K562 (cell line): ENCODE measurements around the gene C19orf12. TPM values are rescaled to one million over a fixed set of nuclear protein-coding genes. Genes with fewer than 3 reads are reported as not detected.

ENCODE experiments used
- ATAC-seq: fragments of 200-7000 bp; cut with Tn5 transposase; 3 replicates; pipeline ENCODE4 v1.9.1; 2020; ENCODE audit warnings: moderate library complexity
- BruUV-seq: library from RNA; stranded (reverse); fragments of 400-500 nt; replicated peaks from 2 replicates; lab custom pipeline; 2021; lab: Mats Ljungman, UMichigan
- CTCF ChIA-PET: fragments of 300-600 bp; formaldehyde crosslinking; extraction: SDS; loops from one replicate; lab custom pipeline; 2021; ENCODE audit warnings: low intra/inter-chr PET ratio; lab: Yijun Ruan, JAX
- POLR2A ChIA-PET: fragments of 300-600, 350-650 bp; sonication (Branson Sonifier 250); formaldehyde crosslinking; extraction: SDS; loops from one replicate; lab custom pipeline; 2021; ENCODE audit warnings: antibody characterized with exemption, inconsistent platforms; lab: Yijun Ruan, JAX
- DNase-seq, 4 experiments: peaks; one replicate each; pipeline versions ENCODE4 v3.0.0 to v3.0.0-alpha.2; 2011 to 2018; ENCODE audit warnings: low spot score in 3 of 4, mixed read lengths in 3 of 4; ENCODE audit errors: extremely low read depth in 1 of 4
- FAIRE-seq: peaks from 2 replicates; lab custom pipeline; 2011; peaks lifted over from hg19 to GRCh38; lab: Jason Lieb, UNC
- H2AFZ ChIP-seq: 2 replicates; pipeline ENCODE4 v1.6.0; 2011; ENCODE audit warnings: low read depth, low read length, control low read depth, inconsistent platforms
- H3K27ac ChIP-seq: fragments of 200-600 bp; 3 replicates; pipeline ENCODE4 v1.8.0; 2011; ENCODE audit warnings: low read depth, mild to moderate bottlenecking, control low read depth, inconsistent platforms, low read length, moderate library complexity, mixed read lengths; ENCODE audit errors: extremely low read depth
- H3K27me3 ChIP-seq, 2 experiments: fragments of 300-600 bp in 1 of 2; 2 replicates in 1 of 2; 3 replicates in 1 of 2; pipeline versions ENCODE4 v1.6.0 to v1.8.0; 2011; ENCODE audit warnings: inconsistent platforms in 2 of 2, low read length in 2 of 2, mild to moderate bottlenecking in 1 of 2, mixed read lengths in 1 of 2, moderate library complexity in 1 of 2; ENCODE audit not compliant: control insufficient read depth in 2 of 2, insufficient read depth in 2 of 2
- H3K36me3 ChIP-seq: fragments of 300-600 bp; 3 replicates; pipeline ENCODE4 v1.8.0; 2011; ENCODE audit warnings: mild to moderate bottlenecking, low read length, inconsistent platforms; ENCODE audit not compliant: control insufficient read depth, insufficient read depth
- H3K4me1 ChIP-seq, 2 experiments: fragments of 200-600 bp in 1 of 2; replicated peaks in 1 of 2; 2 replicates in 1 of 2; 3 replicates in 1 of 2; pipeline versions ENCODE4 v1.5.1 to v1.8.0; 2011; ENCODE audit warnings: inconsistent platforms in 2 of 2, low read length in 2 of 2, mild to moderate bottlenecking in 1 of 2, mixed read lengths in 1 of 2, moderate library complexity in 1 of 2; ENCODE audit not compliant: control insufficient read depth in 2 of 2, insufficient read depth in 2 of 2
- H3K4me2 ChIP-seq: 2 replicates; pipeline ENCODE4 v1.6.1; 2011; ENCODE audit warnings: low read length, control low read depth, inconsistent platforms, mixed read lengths; ENCODE audit not compliant: insufficient read depth
- H3K4me3 ChIP-seq: fragments of 200-600 bp; sonication (generic), shearing (Covaris generic); 2 replicates; pipeline ENCODE4 v1.5.1; 2016; ENCODE audit warnings: control low read depth, inconsistent platforms
- H3K79me2 ChIP-seq: fragments of 200-600 bp; 3 replicates; pipeline ENCODE4 v1.8.0; 2011; ENCODE audit warnings: low read length, inconsistent platforms; ENCODE audit not compliant: control insufficient read depth, insufficient read depth
- H3K9ac ChIP-seq, 2 experiments: 2 replicates each; pipeline versions ENCODE4 v1.6.0 to v1.6.1; 2011; ENCODE audit warnings: low read depth in 2 of 2, low read length in 2 of 2, control low read depth in 1 of 2, inconsistent platforms in 1 of 2, mild to moderate bottlenecking in 1 of 2, mixed read lengths in 1 of 2; ENCODE audit not compliant: insufficient read depth in 1 of 2
- H3K9me1 ChIP-seq: one replicate; pipeline ENCODE4 v1.6.0; 2011; ENCODE audit warnings: inconsistent platforms, mild to moderate bottlenecking, low read length, moderate library complexity; ENCODE audit not compliant: control insufficient read depth, insufficient read depth
- H3K9me3 ChIP-seq: replicated peaks from 2 replicates; pipeline ENCODE4 v1.5.1; 2011; ENCODE audit warnings: low read depth, low read length, inconsistent platforms; ENCODE audit not compliant: control insufficient read depth, insufficient read depth
- H4K20me1 ChIP-seq: replicated peaks from 2 replicates; pipeline ENCODE4 v1.6.1; 2011; ENCODE audit warnings: low read length, inconsistent platforms, mixed read lengths; ENCODE audit not compliant: control insufficient read depth, insufficient read depth
- CBX2 ChIP-seq: fragments of 200-600 bp; sonication (generic); IDR thresholded peaks from one replicate; pipeline ENCODE4 v1.6.1; 2012; ENCODE audit warnings: mild to moderate bottlenecking, low read length, inconsistent platforms; ENCODE audit not compliant: insufficient read depth, poor library complexity, severe bottlenecking
- ERF ChIP-seq: fragments of 450-650 bp; formaldehyde crosslinking; IDR thresholded peaks from 2 replicates; pipeline ENCODE4 v1.4.0; 2020; ENCODE audit warnings: mild to moderate bottlenecking, mixed read lengths
- ETS1 ChIP-seq: conservative IDR thresholded peaks from 2 replicates; pipeline ENCODE4 v1.6.1; 2011; ENCODE audit warnings: low read depth, mild to moderate bottlenecking, low read length; ENCODE audit not compliant: control insufficient read depth
- POLR2B ChIP-seq: fragments of 450-650 bp; IDR thresholded peaks from 2 replicates; pipeline ENCODE4 v1.6.1; 2018; ENCODE audit warnings: low read depth; ENCODE audit not compliant: partially characterized antibody
- ZNF695 ChIP-seq: fragments of 450-650 bp; formaldehyde crosslinking; IDR thresholded peaks from 2 replicates; pipeline ENCODE4 v1.4.0; 2020; ENCODE audit warnings: mild to moderate bottlenecking, moderate library complexity
- ZNF766 ChIP-seq: fragments of 200-800 bp; sonication (Bioruptor generic); conservative IDR thresholded peaks from 2 replicates; pipeline ENCODE4 v1.6.1; 2016; ENCODE audit warnings: missing genetic modification characterization, missing compliant biosample characterization
- WGBS: fragments of 100-300 bp; shearing (Covaris generic); methylation state at CpG from one replicate; pipeline ENCODE4 v1.1.6; 2016; ENCODE audit warnings: low coverage, mixed read lengths; ENCODE audit not compliant: insufficient coverage; ENCODE audit errors: missing lambda C conversion rate; 5-methylcytosine and 5-hydroxymethylcytosine counted together
- in situ Hi-C: fragments of 300-500 bp; cut with MboI; formaldehyde crosslinking; loops from 4 replicates; pipeline ENCODE4 v1.15.0; 2018; ENCODE audit warnings: inconsistent platforms, mixed read lengths
- intact Hi-C: fragments of 100-400 bp; cut with micrococcal nuclease; formaldehyde crosslinking; loops from 2 replicates; pipeline ENCODE4 v1.14.2; 2022
- polyA plus RNA-seq, 8 experiments: library from polyadenylated mRNA; depleted of rRNA in 4 of 8; stranded (reverse) in 5 of 8; unstranded in 3 of 8; fragments of >200 nt; fragmentation: Nextera tagmentation in 2 of 8; fragmentation: Illumina TruSeq in 1 of 8; extraction: Ambion mirVana in 2 of 8; extraction: Trizol in 1 of 8; gene quantifications; 2 replicates each; pipeline versions ENCODE4 v1.2.1 to v1.2.3, GENCODE V29; 2011 to 2014; ENCODE audit warnings: inconsistent platforms in 1 of 8, missing spikeins in 1 of 8
- total RNA-seq, 7 experiments: library from RNA; depleted of rRNA in 6 of 7; stranded (reverse); fragments of >200 nt in 6 of 7; fragmentation: Illumina TruSeq in 2 of 7; extraction: Trizol in 2 of 7; gene quantifications; 2 replicates each; pipeline versions ENCODE4 v1.2.1 to v1.2.3, GENCODE V29; 2011 to 2021; ENCODE audit warnings: low replicate concordance in 1 of 7
- TF ChIP-seq, protein P1 (sequence below): fragments of 200-800 bp; sonication (Bioruptor generic); IDR thresholded peaks from 2 replicates; pipeline ENCODE4 v1.6.1; 2017; ENCODE audit warnings: missing genetic modification characterization, missing compliant biosample characterization
- TF ChIP-seq, protein P2 (sequence below): fragments of 450-650 bp; formaldehyde crosslinking; IDR thresholded peaks from 2 replicates; pipeline ENCODE4 v1.4.0; 2020; ENCODE audit warnings: mild to moderate bottlenecking, mixed read lengths

C19orf12 gene
- total and polyA plus RNA-seq, 9 of the 15 experiments (the other 6 are each of a cell fraction or from before 2014, with no cell fraction given), result 1.9 to 14.5 (median 10.2) TPM

DNA sequence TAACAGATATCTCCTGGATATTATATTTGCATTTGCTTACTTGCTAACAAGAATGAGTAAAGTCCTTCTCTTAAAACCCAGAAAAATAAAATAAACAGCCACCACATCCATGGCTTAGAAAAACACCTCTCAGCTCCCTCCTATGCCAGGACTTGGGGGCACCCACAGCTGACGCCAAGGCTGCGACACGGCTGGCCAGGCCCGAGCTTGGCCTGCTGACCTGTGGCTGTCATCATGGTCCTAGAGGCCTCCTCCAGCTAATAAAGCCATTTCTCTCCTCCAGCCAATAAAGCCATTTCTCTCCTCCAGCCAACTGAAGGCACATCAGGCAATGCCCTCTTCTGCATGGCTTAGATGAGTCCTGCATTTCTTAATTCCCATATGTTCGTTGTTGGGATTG, 20.9 kb downstream of the C19orf12 start:
- FAIRE-seq (no peak), DNase-seq (no peak), ATAC-seq (no peak)
- Histone ChIP-seq H3K9me3 (peaks cover 6% of the 10 kb centered on the region), H3K9me1 (no peaks in the 10 kb centered on the region), H3K4me2 (no peak overlapping the region), H2AFZ (no peak overlapping the region), H3K4me1 (peaks cover 5 to 6% of the 10 kb centered on the region in 2 experiments; a peak in 3 of 5 replicates), H3K27me3 (no peaks in the 10 kb centered on the region), H3K27ac (no peak overlapping the region), H3K9ac (no peak overlapping the region), H4K20me1 (no peaks in the 10 kb centered on the region), H3K36me3 (no peaks in the 10 kb centered on the region), H3K79me2 (no peaks in the 10 kb centered on the region), H3K4me3 (no peak overlapping the region)
- TF ChIP-seq ETS1 (no peak), POLR2B (no peak), ZNF766 (CRISPR knock-in tag) (no peak), CBX2 (no peak), ERF (no peak), ZNF695 (CRISPR knock-in tag) (no peak)
- TF ChIP-seq, protein P1, sequence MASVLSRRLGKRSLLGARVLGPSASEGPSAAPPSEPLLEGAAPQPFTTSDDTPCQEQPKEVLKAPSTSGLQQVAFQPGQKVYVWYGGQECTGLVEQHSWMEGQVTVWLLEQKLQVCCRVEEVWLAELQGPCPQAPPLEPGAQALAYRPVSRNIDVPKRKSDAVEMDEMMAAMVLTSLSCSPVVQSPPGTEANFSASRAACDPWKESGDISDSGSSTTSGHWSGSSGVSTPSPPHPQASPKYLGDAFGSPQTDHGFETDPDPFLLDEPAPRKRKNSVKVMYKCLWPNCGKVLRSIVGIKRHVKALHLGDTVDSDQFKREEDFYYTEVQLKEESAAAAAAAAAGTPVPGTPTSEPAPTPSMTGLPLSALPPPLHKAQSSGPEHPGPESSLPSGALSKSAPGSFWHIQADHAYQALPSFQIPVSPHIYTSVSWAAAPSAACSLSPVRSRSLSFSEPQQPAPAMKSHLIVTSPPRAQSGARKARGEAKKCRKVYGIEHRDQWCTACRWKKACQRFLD (CRISPR knock-in tag), result no peak
- TF ChIP-seq, protein P2, sequence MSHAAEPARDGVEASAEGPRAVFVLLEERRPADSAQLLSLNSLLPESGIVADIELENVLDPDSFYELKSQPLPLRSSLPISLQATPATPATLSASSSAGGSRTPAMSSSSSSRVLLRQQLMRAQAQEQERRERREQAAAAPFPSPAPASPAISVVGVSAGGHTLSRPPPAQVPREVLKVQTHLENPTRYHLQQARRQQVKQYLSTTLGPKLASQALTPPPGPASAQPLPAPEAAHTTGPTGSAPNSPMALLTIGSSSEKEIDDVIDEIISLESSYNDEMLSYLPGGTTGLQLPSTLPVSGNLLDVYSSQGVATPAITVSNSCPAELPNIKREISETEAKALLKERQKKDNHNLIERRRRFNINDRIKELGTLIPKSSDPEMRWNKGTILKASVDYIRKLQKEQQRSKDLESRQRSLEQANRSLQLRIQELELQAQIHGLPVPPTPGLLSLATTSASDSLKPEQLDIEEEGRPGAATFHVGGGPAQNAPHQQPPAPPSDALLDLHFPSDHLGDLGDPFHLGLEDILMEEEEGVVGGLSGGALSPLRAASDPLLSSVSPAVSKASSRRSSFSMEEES (CRISPR knock-in tag), result no peak
- in situ Hi-C loops, result loop anchor here (5.0 kb wide), 1 partner anchor 87 kb away; the partner anchor contains the start of gene POP4
- CTCF ChIA-PET, result no interaction called here
- intact Hi-C loops, result loop anchor here (1.0 to 5.0 kb wide), 4 partner anchors 22 to 227 kb away; partner anchors contain the start of gene VSTM2B
- POLR2A ChIA-PET, result interaction anchor here (0.7 kb wide), 1 partner anchor 29 kb away, joined by 3 read pairs; no protein-coding TSS in a partner anchor
- BruUV-seq, result no TSS peak
- WGBS, result 86% methylated on average over 5 of the region's 5 CpGs
